Activated CD4-positive, alpha-beta T cell treated with anti-CD3 and anti-CD28 coated beads, Interleukin-2, amount 50 U/mL, for 24 hours (primary cell): ENCODE results near the gene SUMO4.

Experiments used
- DNase-seq, 2 donors: peaks; one replicate each; pipeline ENCODE4 v3.0.0-alpha.2; 2020; ENCODE audit warnings: low read depth in 1 of 2, low spot score in 1 of 2

Gene SUMO4

GRCh38 chr6:149400050-149400449 lies at the start of gene SUMO4:
Gene SUMO4, plus strand, starts transcription at chr6:149400262. Its CDS starts 130 bp downstream, at chr6:149400392.
- no peak for DNase-seq

- no peak for DNase-seq
Measured at GRCh38 chr6:149354009-149354408, 46.1 kb upstream of the SUMO4 start.

GRCh38 chr6:149356081-149356750 lies 43.8 kb upstream of the SUMO4 start:
- no peak for DNase-seq

- no peak for DNase-seq
Measured at GRCh38 chr6:149357726-149358538, 42.1 kb upstream of the SUMO4 start.

- DNase-seq, result no peak
Measured at GRCh38 chr6:149359440-149359839, 40.6 kb upstream of the SUMO4 start.

GRCh38 chr6:149360536-149360935 lies 39.5 kb upstream of the SUMO4 start:
- DNase-seq, result no peak

GRCh38 chr6:149362289-149362688 lies 37.8 kb upstream of the SUMO4 start:
- DNase-seq, result no peak

- no peak for DNase-seq
Measured at GRCh38 chr6:149363154-149363553, 36.9 kb upstream of the SUMO4 start.

- DNase-seq, result no peak
Measured at GRCh38 chr6:149364557-149364956, 35.5 kb upstream of the SUMO4 start.

- no peak for DNase-seq
Measured at GRCh38 chr6:149365197-149365596, 34.9 kb upstream of the SUMO4 start.

- DNase-seq, result no peak
Measured at GRCh38 chr6:149366267-149366921, 33.7 kb upstream of the SUMO4 start.

GRCh38 chr6:149368065-149368464 lies 32.0 kb upstream of the SUMO4 start:
- DNase-seq, result no peak

GRCh38 chr6:149371154-149371553 lies 28.9 kb upstream of the SUMO4 start:
- DNase-seq, result no peak

- no peak for DNase-seq
Measured at GRCh38 chr6:149372062-149372461, 28.0 kb upstream of the SUMO4 start.

- no peak for DNase-seq
Measured at GRCh38 chr6:149373511-149373910, 26.6 kb upstream of the SUMO4 start.

GRCh38 chr6:149379977-149380376 lies 20.1 kb upstream of the SUMO4 start:
- no peak for DNase-seq

- no peak for DNase-seq
Measured at GRCh38 chr6:149380523-149380922, 19.5 kb upstream of the SUMO4 start.

- DNase-seq, result no peak
Measured at GRCh38 chr6:149383371-149383770, 16.7 kb upstream of the SUMO4 start.

- no peak for DNase-seq
Measured at GRCh38 chr6:149384464-149384863, 15.6 kb upstream of the SUMO4 start.

- DNase-seq, result no peak
Measured at GRCh38 chr6:149385998-149386646, 13.9 kb upstream of the SUMO4 start.

- DNase-seq, result no peak
Measured at GRCh38 chr6:149387779-149388512, 12.1 kb upstream of the SUMO4 start.
